HG02884 (cell line): ENCODE data around the gene MPPED2.

Experiments
- ATAC-seq: cut with Tn5 transposase; IDR thresholded peaks from one replicate; pipeline ENCODE4 v1.9.1; 2021; ENCODE audit warnings: mild to moderate bottlenecking, moderate library complexity; ENCODE audit not compliant: unreplicated experiment

The MPPED2 gene

GRCh38 chr11:30368394-30368793 lies 217.8 kb downstream of the MPPED2 start:
- ATAC-seq = no peak

DNA sequence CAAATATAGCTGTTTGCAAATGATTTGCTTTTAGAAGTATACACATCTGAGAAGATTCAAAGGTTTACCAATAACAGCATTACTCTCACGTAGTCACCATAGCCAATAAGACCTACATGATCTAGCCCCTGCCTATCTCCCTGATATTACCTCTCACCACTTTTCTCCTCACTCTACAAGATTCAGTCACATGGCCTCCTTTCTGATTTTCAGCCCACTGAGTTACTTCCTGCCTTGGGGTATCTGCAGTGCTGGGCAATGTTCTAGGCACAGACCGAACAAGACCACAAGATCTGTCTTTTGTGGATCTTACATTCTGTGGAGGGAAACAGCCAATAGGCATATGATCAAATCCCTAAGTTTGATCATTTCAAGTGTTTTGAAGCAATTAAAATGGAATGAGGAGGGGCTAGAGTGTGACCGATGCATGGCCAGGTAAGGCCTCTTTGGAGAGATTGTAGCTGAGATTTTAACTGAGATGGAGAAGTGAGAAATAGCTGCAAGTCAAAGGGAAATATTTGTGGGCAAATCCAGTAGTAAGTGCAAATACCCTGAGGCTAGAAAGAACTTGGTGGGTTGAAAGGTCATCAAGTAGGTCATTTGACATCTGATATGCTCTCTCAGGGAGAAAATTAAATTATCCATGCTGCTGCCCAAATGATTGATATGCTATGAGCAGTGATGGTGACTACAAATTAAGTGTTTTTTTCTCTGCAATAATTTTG lies 220.2 kb downstream of the MPPED2 start:
- ATAC-seq = peak; percentile 78

- ATAC-seq = no peak
Observed at GRCh38 chr11:30364837-30365482, 221.2 kb downstream of the MPPED2 start.

- ATAC-seq = no peak
Observed at GRCh38 chr11:30364139-30364836, 221.9 kb downstream of the MPPED2 start.

DNA sequence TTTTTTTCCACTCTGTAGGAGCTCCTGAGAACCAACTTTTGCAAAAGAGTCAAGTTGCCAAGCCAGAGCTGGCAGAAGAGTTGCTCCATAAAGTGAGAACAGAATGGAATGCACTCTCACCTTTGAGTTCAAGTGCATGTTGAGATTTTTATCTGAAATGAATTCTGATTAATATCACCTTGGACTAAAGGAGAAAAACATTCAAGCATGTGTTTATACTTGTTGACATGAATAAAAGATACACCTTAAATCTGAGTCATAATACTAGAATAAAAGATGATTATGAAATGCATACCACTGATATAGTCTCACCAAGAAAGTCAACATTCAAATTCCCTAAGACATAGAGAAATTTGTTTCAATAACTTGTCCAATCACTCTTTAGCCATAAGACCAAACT lies 225.4 kb downstream of the MPPED2 start:
- ATAC-seq = no peak
